Posterior cingulate gyrus (tissue), 11 donors: ENCODE measurements around the gene XRCC5.
A peak's percentile ranks its signal among the peaks of the same experiment; 100 is the strongest.
"Not testable (repeated sequence)": the region's sequence is repeated elsewhere in the genome, so short reads cannot be mapped to it uniquely, and the experiment has no call there.

ENCODE experiments used
- DNase-seq, 10 donors: peaks; one replicate each; pipeline versions ENCODE4 v3.0.0 to v3.0.0-alpha.2; 2020 to 2021; ENCODE audit warnings: mixed read lengths in 3 of 10
- intact Hi-C: fragments of 100-400 bp; cut with DNase I; formaldehyde crosslinking; loops from one replicate; pipeline ENCODE4 v1.15.1; 2023

XRCC5 gene

DNA sequence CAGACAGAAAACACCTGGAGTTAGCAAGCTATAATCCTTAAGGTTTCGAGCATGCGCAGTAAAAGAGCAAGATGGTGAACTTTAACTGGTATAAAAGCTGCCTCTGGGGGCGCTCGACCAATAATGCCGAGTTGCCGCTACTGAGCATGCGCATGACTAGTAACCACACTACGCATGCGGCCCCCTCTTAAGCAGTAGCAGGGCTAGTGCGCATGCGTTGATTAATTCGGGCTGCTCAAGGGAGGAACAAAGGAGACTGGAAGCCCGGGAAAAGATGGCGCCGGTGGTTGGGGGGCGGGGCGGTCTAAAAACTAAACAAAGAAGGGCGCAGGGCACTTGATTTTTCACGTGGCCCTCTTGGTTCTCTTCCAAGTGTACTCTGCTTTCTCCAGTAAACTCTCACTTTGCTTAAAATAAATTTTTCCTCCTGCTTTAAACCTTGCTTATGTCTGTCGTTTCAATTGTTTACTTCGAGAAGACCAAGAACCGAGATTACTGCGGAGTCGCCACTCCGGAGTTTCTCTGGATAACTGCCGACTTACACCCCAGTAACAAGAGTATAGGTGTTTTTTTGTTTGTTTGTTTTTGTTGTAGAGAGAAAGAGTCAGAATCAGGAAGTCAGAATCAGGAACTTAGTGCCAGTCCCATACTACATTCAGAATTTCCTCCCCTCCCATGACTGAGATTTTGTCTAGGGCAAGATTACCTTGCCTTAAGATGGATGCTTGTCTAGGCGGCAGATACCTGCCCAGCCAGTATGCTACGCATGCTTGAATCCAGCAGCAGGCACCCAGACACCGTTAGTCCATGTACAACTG lies 5.8 kb downstream of the XRCC5 start:
- intact Hi-C loops, result loop anchor here (5.0 to 10.0 kb wide), 2 partner anchors 297 to 380 kb away; partner anchors contain the start of genes RPL37A and SMARCAL1
- DNase-seq, result peak; percentile 86 to 99 (median 94)

DNA sequence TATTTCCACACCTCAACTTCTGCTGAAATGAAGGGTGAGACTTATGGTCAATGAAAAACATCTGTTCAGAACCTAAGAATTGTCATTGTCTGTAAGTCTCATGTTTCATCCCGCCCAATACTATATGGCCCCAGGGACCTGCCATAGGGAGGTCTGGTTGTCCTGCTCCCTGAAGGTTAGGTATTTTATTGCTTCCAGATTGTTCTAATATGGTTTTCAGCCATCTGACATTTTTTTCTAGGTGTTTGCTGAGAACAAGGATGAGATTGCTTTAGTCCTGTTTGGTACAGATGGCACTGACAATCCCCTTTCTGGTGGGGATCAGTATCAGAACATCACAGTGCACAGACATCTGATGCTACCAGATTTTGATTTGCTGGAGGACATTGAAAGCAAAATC lies 7.3 kb downstream of the XRCC5 start:
- intact Hi-C loops, result loop anchor here (10.0 kb wide), 1 partner anchor 378 kb away; the partner anchor contains the start of gene RPL37A
- no peak for DNase-seq

DNA sequence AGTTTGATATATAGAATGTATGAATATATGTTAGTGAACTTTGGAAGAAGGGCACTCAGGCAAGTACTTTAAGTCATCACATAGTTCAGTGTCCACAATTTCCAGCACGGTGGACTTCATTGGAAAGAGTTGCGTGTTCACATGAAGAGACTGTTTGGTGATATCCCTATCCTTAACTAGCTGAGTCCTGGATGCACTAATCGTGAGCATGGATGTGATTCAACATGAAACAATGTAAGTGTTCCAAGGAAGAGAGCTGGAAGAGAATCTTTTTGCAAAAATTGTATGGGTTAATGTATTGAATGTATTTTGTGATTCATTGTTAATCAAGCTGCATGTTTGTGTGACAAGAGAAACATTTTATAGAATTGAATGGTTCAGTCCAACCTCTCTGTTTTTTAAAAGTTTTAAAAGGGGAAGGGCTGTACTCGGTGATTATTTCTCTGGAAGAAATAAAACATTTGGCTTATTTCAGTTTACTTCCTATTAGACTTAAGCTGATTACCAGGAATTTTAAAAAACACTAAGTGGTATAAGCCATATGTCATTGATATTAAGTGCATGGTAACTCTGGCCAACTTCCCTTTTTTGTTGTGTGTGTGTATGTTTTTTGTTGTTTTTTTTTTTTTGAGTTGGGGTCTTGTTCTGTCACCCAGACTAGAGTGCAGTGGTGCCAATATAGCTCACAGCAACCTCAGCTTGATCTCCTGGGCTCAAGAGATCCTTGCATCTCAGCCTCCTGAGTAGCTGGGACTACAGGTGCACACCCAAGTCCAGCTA lies 8.6 kb downstream of the XRCC5 start:
- intact Hi-C loops, result loop anchor here (10.0 kb wide), 1 partner anchor 377 kb away; the partner anchor contains the start of gene RPL37A
- DNase-seq, result no peak

DNA sequence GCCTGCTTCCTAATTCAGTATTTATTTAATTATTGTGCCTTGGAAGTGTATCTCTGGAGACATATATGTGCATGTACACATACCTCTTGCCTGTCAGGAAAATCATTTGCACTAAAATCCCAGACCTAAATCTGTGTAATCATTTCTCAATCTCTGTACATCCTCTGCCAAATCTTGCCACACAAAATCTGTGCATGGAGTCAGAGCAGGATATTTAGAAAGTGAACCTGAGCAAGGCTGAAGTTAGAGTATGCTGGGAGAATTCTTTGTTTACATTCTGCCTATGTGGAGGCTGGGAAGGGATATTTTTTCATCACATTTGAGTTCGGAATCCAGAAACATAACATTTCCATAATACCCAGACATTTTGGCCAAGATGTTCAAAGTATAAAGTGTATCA lies 9.3 kb downstream of the XRCC5 start:
- intact Hi-C loops, result loop anchor here (10.0 kb wide), 1 partner anchor 376 kb away; the partner anchor contains the start of gene RPL37A
- no peak for DNase-seq

DNA sequence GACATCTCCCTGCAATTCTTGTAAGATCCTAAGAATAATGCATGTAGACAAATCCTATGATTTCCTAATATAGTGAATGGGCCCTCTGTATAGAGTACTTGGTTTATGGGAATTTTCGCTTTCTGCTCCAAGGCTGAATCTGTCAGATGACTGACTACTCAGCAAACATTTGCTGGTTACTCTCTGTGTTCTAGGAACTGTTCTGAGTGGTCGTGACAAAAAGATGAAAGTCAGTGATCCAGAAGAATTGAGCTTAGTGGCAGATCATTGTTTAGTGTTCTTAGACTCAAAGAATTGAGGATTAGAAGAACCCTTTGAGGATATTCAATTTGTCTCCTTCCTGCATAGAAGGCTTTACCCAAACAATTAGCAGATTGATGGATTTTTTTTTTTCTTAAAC lies 10.0 kb downstream of the XRCC5 start:
- no peak for DNase-seq

DNA sequence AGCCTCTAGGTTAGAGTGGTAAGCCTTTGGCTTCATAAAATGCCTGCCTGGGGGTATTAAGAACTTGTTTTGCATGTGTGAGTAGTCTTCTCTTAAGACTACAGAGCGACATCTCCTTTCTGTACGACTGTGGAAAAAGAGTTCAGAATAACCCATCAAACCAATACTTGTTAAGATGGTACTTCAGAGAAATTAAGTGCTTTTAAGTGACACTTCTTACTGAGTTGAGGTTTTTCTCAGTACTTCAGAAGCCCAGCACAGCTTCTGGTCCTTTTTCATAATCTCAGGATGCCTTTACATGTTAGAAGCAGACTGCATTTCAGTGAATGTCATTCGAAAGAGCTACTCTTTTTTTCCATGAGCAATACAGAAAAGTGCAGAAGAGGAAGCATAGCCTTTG lies 10.8 kb downstream of the XRCC5 start:
- intact Hi-C loops, result loop anchor here (10.0 kb wide), 1 partner anchor 375 kb away; the partner anchor contains the start of gene RPL37A
- DNase-seq, result no peak

More for the DNA sequence above, 10.0 kb downstream of the XRCC5 start:
- intact Hi-C loops, result loop anchor here (10.0 kb wide), 1 partner anchor 376 kb away; the partner anchor contains the start of gene RPL37A

DNA sequence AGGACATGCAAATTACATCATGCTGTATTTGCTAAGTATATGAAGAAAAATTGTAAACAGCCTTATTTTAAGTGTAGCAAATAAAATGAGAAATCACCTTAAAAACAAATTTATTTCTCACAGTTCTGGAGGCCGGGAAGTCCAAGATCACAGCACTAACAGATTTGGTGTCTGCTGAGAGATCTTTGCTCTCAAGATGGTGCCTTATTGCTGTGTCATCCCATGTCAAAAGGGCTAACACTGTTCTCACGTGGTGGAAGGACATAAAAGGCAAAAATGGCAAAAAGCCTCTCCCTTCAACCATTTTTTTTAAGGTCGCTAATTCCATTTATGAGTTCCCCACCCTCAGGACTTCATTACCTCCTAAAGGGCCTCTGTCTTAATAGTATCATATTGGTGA lies 12.1 kb downstream of the XRCC5 start:
- no peak for DNase-seq
- intact Hi-C loops, result no loop called here

DNA sequence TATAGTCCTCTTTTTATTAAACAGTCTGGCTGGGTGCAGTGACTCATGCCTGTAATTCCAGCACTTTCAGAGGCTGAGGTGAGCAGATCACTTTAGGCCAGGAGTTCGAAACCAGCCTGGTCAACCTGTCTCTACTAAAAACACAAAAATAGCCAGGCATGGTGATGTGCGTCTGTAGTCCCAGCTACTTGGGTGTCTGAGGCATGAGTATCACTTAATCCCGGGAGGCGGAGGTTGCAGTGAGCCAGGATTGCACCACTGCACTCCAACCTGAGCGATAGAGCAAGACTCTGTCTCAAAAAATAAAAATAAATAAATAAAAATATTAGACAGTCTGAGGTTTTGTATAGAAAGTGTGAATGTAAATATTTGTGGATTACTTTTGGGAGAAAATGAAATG lies 17.8 kb downstream of the XRCC5 start:
- no peak for DNase-seq
- intact Hi-C loops, result no loop called here

DNA sequence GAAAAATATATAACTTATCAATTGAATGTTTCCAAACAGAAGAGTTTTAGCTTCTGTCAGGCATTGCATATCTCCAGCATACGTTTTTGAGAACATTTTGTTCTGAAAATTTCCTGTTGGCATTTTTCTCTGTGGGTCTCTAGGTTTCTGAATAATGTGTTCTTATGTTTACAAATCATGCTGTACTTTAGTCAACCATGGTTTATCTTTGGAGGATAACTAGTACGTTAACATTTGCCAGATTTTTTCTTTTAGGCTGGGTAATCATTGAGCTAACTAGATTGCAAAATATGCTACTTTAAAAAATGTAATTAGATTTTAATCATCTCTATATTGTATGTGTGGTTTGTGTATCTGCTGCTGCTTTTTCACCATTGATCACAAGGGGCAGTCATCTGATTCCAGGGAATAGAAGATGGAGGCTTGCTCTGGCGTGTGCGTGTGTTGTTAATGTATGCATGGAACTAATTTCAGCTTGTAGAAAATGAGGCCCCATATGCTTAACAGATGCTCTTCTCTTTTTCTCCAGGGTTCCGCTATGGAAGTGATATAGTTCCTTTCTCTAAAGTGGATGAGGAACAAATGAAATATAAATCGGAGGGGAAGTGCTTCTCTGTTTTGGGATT lies 21.3 kb downstream of the XRCC5 start:
- intact Hi-C loops, result no loop called here
- DNase-seq, result peak in 3 of 10 donors; percentile 9 to 17 (median 14)

DNA sequence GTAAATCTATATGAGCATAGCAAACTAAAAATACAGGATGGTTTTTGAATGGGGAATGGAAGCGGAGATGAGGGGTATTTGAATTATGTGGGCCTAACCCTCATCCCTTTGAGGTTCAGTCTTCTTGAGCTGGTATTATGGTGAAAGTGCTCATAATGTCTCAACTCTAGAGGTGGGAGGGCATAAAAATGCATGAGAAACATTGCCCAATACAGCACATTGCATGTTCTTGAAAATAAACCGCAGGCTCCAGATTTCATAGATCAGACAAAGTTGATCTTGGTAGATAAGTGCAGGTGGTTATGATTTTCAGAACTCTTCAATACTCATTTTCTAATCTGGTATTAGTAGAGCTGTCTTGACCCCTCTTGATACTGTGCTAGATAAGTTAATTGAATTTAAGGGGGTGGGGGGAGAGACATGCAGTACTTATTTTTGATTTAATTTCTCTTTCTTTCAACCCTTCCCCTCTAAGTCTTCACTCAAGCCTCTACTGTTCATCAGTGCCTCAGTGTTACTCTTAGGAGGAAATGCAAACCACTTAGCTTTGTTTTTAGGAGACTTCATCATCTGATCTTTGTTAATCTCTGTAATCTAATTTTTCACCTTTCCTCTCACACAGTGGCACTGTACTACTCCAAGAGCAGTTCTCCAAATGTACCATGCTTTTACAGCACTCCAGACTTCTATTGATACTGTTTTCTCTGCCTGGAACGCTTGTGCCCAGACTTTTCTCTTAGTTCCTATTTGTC lies 22.2 kb downstream of the XRCC5 start:
- intact Hi-C loops, result no loop called here

DNA sequence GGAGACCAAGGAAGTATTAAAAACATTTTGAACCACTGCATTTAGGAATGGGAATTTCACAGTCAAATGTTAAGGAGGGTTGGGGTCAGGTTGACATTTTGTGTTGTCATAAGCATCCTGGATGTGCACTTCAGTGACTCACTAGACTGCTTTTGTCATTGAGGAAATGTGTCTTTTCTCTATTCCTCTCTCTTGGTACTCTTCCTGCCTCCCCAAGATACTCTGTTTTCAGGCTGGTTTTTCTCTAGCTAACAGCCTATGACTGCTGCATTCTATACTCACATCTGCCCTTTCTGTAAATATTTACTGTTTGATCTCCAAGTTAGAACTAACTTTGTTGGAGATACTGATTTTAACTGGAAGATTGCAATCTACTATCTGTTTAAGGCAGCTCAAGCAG lies 23.4 kb downstream of the XRCC5 start:
- DNase-seq, result no peak
- intact Hi-C loops, result no loop called here

More for the DNA sequence above, 22.2 kb downstream of the XRCC5 start:
- no peak for DNase-seq

DNA sequence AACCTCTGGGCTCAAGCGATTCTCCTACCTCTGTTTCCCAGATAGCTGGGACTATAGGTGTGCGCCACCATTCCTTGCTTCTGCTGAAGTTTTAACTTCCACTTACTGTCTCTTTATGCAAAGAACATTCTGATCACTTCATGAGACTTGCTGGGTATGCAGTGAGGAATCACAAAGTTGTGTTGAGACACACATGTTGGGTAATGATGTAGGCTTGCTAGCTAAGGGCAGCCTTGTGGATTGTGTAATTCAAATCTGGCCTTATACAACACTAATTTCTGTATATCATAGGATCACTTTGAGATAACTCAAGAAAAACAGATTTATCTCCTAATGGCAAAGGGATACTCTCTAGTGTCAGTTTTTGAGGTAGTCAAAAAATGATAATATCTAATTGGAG lies 24.2 kb downstream of the XRCC5 start:
- DNase-seq, result no peak
- intact Hi-C loops, result no loop called here

DNA sequence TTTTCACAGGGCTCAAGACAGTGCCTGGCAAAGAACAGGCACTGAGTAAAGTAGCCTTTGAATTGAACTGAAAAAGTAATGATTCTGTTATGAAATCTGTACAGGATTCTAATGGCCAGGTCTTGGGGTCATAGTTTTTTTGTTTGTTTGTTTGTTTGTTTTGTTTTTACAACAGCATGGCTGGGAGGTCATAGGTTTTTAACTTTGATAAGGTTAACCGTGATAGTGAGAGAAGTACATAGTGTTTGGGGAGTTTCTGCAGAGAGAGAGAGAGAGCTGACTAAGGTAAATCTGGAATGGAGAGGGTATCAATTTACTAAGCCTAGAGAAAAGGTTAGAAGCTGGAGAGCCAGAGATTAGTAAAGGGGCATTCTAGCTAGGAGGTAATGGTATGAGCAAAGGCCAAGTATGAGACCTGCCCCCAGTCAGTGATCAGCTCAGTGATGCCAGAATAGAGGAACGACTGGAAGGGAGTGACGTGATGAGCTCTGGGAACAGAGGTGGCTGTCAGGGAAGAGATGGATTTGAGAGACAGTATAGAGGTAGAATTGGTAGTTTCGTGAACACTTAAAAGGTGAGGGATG lies 25.9 kb downstream of the XRCC5 start:
- intact Hi-C loops, result no loop called here
- no peak for DNase-seq

DNA sequence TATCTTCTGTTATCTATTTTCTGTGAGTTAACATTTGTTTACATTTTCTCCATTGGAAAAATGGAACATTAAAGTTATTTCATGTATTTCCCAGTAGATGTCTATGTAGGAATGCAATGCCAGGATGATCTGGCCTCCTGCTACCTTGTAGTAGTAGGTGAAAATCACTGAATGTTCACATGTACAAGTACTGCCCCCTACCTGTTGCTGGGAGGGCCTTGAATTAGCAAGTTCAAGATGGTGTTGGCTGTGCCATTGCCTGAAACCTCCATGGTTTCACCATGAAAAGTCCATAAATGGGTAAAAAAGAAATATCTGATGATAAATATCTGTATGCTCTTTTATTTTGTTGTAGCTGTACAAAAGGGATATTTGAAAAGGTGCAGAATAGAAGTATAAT lies 30.7 kb downstream of the XRCC5 start:
- intact Hi-C loops, result no loop called here
- no peak for DNase-seq

DNA sequence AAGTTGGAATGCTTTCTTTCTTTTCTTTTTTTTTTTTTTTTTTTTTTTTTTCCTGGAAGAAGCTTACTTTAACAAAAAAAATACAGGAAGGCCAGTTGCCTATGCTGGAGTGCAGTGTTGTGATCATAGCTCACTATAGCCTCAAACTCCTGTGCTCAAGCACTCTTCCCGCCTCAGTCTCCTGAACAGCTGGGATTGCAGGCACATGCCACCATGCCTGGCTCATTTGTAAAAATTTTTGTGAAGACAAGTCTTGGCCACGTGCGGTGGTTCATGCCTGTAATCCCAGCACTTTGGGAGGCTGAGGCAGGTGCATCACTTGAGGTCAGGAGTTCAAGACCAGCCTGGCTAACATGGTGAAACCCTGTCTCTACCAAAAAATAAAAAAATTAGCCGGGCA lies 32.4 kb downstream of the XRCC5 start:
- intact Hi-C loops, DNase-seq: not testable (repeated sequence)

DNA sequence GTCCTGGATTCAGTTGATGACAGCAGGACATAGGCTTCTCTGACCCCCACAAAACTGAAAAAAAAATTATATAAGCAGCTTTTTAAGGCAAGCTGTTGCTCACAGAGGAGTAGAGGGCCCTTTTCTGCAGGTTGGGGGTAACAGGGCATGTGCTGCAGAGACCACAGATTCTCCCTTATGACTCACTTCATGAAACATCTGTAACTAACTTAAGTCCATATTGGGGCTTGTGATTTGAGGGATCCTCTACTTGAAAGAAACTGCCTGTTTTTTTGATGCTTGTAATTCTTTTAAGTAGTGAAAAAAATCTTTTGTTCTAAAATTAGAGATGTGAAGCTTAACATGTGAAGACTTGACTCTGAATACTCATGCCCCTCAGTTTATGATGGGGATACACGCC lies 33.4 kb downstream of the XRCC5 start:
- intact Hi-C loops, result no loop called here
- DNase-seq, result no peak

DNA sequence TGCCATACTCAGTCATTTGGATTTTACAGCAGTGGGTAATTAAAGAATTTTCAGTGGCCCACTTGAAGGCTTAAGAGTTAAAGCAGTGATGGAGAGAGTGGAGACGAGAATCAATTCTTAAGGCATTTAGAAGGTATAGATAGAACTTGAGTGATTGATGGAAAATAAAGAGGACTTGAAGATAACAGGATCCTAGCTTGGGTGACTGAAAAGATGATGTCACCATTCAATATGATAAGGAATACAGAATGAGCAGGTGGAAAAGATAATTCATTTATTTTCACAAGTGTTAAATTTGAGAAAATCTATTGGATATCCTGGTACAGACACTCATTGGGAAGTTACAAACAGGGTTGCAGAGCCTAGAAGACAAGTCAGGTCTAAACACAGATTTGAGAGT lies 35.2 kb downstream of the XRCC5 start:
- intact Hi-C loops, result no loop called here
- no peak for DNase-seq

DNA sequence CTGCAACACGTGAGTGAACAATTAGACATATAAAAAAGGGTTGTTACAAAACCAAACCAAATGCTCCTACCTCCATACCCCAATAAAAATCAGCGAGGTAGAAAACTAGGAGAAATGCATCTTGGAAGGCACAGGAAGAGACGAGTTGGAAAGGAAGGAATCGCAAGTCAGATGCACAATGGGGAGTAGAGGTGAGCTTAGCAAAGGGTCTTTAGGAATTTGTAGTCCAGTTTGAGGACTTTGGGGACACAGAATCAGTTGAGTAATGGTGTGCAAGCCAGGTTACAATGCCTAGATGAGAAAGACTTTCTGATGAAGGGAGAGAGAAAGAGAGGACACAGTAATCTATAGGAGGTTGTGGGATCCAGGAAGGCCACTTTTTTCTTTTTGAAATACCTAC lies 35.7 kb downstream of the XRCC5 start:
- no peak for DNase-seq
- intact Hi-C loops, result no loop called here

DNA sequence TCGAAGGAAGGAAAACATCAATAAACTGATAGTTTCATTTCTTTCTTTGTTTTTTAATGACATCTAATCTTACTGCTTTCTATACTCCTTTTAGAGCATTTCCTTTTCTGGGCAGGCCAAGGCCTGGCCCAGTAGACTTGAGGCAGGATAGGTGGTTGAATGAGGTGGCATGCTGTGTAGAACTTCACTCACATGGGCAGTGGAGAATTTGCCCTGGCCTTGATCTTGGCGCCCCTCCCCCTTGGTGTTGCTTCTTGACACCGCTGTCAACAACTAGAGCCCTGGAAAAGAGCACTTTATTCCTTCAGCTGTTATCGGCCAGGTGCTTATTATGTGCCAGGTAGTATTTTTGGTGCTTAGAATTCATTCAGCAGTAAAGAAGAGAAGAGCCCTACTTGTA lies 37.4 kb downstream of the XRCC5 start:
- intact Hi-C loops, result no loop called here
- DNase-seq, result no peak
